Embryonic facial prominence (tissue), 1 donor: ENCODE results near the gene ZBTB7C.

Experiments used
- DNase-seq: peaks from one replicate; pipeline ENCODE4 v3.0.0-alpha.2; 2016; ENCODE audit errors: extremely low spot score

ZBTB7C gene

GRCh38 chr18:48061781-48062570, 347.2 kb downstream of the ZBTB7C start:
- no peak for DNase-seq

- no peak for DNase-seq
Observed at GRCh38 chr18:48060970-48061369, 348.2 kb downstream of the ZBTB7C start.

DNA sequence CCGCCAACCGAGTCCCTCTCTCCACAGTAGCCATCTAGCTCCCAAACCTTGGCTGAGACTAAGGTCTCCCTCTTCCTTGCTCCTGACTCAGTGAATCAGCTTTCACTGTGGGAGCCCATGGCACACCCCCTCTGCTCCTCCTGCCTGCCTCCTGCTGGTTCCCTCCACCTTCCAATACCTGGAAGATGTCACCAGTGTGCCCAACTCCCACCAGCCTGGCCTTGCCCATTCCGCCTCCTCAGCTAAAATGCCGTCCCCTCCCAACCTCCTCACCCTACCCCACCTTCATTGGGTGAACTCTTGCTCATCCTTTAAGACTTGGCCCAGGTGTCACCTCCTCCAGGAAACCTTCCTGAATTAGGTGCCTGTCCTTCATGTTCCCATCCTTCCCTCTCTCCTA, 348.8 kb downstream of the ZBTB7C start:
- DNase-seq: no peak

- peak; percentile 38 for DNase-seq
Observed at GRCh38 chr18:48059455-48060010, 349.6 kb downstream of the ZBTB7C start.

GRCh38 chr18:48058486-48058885, 350.7 kb downstream of the ZBTB7C start:
- no peak for DNase-seq

DNA sequence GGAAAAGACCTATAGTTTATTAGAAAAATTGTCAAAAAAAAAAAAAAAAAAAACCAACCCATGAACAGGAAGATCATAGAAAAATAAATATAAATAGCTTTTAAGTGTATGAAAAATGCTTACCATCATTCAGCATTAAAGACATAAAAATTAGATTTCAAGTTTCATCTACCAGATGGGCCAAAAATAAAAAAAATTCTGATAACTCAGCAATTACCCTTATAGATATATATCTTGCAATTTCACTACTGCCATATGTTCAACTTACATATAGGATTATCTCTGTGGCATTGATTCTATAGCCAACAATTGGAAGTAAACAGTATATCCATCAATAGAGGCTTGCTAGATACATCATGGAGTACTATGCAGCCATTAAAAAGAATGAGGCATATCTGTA, 352.2 kb downstream of the ZBTB7C start:
- no peak for DNase-seq

GRCh38 chr18:48055351-48055750, 353.8 kb downstream of the ZBTB7C start:
- no peak for DNase-seq

GRCh38 chr18:48053881-48054816, 355.0 kb downstream of the ZBTB7C start:
- no peak for DNase-seq

DNA sequence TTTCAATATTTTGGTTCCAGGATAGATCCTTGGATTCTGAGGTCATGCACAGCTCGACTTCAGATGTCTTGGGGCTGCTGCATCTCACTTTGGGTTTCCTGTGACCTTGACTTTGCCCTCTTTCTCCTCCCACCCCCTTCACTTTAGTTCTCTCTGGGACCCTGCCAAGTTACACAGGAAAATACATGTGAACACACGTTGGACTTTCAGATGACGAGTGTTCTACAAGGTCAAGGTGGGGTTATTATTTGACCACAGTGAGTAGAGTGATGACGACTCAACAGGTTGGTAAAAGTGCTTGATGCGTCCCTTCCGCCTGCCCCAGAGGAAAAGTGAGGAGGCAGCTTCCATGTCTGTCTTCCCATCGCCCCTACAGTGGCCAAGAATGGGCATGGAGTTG, 356.3 kb downstream of the ZBTB7C start:
- no peak for DNase-seq

DNA sequence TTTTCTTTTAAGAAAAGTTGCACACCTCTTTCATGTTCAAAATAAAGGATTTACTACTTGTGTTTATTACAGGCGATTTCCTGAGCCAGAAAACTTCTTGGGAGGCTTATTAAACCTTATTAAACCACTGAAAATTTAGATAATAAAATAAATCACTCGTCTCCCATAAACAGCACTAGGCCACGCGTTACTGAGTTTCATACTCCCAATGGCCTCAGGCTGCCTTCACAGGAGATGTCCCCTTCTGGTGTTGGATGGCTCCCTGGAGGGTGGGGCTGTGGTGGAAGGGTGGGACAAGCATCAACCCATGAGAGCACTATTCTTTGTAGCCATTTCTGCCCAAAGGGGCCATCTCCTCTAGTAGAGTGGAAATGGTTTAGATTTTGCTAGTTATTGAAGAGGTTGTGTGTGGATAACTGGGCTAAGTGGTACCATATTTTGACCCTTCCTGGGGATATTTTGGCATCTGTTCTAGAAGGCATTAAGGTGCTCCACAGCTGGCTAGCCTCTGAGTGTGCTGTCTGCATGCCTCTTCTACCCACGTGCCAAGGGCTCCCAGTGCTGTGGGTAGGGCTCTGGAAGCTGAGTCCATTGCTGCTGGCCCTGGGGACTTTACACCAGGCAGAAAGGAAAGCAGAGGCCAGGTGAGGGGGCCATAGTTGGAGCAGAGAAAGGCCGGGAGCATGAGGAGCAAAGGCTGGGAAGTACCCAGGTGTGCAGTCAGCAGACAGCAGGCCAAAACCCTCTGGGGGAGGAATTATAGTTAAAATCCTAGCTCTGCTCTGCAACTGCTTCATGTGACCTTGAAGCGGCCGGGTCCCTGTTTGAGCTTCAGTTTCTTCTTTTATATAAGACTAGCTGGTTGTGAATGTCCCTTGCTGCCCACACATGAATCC, 357.0 kb downstream of the ZBTB7C start:
- DNase-seq: no peak

DNA sequence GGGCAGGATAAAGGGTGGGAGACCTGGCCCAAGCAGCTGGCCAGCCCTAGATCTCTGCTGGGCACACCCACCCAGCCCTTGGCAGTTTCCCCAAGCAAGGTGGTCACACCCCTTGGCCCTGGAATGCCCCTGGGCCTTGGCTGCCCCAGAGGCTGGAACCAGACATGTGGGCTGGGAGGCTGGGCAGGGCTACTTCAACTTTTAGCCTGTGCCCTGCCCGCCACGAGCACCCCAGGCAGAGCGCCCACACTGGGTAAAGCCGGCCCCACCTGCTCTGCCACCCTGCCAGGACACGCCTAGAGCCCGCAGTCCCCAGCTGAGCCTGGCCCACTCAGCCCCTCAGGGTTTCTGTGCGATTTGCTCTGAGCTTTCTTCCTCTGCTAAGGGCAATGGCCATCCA, 359.0 kb downstream of the ZBTB7C start:
- DNase-seq: no peak

- DNase-seq: no peak
Observed at GRCh38 chr18:48049757-48050156, 359.4 kb downstream of the ZBTB7C start.

- DNase-seq: no peak
Observed at GRCh38 chr18:48048251-48048650, 360.9 kb downstream of the ZBTB7C start.

- DNase-seq: no peak
Observed at GRCh38 chr18:48046843-48047242, 362.3 kb downstream of the ZBTB7C start.

GRCh38 chr18:48045744-48046143, 363.4 kb downstream of the ZBTB7C start:
- no peak for DNase-seq

GRCh38 chr18:48044944-48045343, 364.2 kb downstream of the ZBTB7C start:
- no peak for DNase-seq

GRCh38 chr18:48043166-48043565, 366.0 kb downstream of the ZBTB7C start:
- no peak for DNase-seq

DNA sequence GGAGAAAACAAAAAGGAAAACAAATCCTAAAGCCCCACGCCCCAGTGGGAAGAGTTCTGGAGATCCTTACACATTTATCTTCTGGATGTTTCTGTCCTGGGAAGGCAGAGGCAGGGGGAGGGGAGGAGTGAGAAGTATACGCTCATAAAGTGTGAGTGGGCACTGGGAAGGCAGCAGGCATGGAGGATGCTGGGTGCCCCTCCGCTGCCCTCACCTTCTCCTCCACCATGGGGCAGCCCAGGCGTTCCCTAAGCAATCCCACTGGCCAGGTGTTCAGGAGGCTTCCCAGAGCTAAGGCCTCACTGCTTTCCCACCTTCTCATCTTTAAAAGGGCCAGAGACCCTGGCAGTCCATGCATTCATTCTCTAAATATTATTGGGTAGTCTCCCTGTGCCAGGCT, 366.8 kb downstream of the ZBTB7C start:
- no peak for DNase-seq

- no peak for DNase-seq
Observed at GRCh38 chr18:48040457-48041110, 368.6 kb downstream of the ZBTB7C start.

DNA sequence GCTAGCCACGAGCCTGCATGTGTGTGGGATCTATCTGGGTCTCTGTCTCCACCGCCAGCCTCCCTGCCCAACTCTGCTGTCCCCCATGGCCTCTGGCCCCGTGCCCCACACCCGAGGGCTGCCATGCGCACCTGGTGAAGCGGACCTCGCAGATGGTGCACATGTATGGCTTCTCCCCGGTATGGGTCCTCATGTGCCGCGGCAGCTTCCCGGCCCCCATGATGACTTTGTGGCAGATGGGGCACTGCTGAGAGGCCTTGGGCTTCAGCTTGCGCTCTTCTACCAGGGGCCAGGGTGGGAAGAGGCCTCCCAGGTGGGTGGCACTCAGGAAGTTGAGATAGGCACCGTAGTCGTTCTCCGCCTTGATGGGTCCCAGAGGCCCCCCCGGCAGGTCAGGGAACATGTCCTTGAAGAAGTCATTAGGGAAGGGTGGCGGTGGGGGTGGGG, 369.4 kb downstream of the ZBTB7C start:
- no peak for DNase-seq

DNA sequence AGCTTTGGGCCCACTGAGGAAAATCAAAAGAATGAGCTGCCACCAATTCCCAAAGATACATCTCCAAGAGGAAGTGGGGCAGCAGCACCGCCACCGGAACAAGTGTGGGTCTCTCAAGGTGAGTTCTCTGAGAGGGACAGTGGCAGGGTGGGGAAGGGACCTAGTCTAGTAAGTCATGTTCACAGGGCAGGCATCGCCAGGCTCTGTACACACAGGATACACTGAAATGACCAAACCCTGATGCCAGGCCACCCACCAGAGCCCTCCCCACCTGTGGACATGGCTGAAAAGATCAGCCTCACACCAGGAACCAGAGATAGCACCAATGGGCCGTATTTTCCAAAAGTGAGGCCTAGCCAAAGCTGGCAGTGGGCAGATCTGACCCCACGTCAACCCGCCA, 370.5 kb downstream of the ZBTB7C start:
- no peak for DNase-seq
